Adrenal gland (tissue), 5 donors: ENCODE data around the gene PMAIP1.

Experiments used
- POLR2A ChIP-seq, 2 donors: fragments of 450-650 bp; IDR thresholded peaks; one replicate each; pipeline ENCODE4 v1.6.1; 2017; ENCODE audit warnings: antibody characterized with exemption in 2 of 2, mild to moderate bottlenecking in 2 of 2, moderate library complexity in 1 of 2
- TF ChIP-seq, protein P1 (sequence below), 6 experiments: fragments of 450-650 bp in 4 of 6; fragments of 200-600 bp in 2 of 6; sonication (generic) in 1 of 6; IDR thresholded peaks; 1 replicate in 5 of 6; 2 replicates in 1 of 6; pipeline versions ENCODE4 v1.5.1 to v1.8.0; 2016 to 2021; ENCODE audit warnings: antibody characterized with exemption in 6 of 6, mild to moderate bottlenecking in 2 of 6, moderate library complexity in 1 of 6
- donor health status: DM: no; HTN: no; CAD: no.

DNA sequence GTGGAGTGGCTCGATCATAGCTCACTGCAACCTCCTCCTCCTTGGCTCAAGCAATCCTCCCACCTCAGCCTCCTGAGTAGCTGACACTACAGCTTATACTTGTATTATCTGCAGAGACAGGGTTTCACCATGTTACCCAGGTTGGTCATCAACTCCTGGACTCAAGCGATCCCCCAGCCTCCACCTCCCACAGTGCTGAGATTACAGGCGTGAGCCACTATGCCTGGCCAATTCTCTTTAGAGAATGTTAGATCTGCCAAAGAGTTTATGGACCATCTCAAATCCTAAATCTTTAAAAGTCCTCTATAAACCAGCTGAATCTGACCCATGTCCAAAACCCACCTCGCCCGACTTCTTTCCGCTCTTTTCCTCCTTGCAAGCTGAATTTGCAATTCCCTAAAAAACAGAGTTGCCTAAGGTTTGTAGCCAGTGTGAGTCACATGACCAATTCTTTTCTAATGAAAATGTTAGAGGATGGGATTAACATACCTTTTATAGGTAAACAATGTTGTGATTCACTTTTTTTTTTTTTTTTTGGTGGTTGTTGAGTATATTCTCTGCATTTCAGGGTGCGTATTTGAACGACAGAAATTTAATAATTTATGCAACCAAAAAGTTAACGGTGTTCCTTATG is 2.4 kb upstream of the PMAIP1 start:
- TF ChIP-seq, protein P1, sequence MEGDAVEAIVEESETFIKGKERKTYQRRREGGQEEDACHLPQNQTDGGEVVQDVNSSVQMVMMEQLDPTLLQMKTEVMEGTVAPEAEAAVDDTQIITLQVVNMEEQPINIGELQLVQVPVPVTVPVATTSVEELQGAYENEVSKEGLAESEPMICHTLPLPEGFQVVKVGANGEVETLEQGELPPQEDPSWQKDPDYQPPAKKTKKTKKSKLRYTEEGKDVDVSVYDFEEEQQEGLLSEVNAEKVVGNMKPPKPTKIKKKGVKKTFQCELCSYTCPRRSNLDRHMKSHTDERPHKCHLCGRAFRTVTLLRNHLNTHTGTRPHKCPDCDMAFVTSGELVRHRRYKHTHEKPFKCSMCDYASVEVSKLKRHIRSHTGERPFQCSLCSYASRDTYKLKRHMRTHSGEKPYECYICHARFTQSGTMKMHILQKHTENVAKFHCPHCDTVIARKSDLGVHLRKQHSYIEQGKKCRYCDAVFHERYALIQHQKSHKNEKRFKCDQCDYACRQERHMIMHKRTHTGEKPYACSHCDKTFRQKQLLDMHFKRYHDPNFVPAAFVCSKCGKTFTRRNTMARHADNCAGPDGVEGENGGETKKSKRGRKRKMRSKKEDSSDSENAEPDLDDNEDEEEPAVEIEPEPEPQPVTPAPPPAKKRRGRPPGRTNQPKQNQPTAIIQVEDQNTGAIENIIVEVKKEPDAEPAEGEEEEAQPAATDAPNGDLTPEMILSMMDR (IDR thresholded peaks at IDR 0.05) = no peak
- TF ChIP-seq POLR2A (IDR thresholded peaks at IDR 0.05) = no peak
